H9 (cell line): Measurements from ENCODE around the gene ANAPC10. TPM values are rescaled to one million over a fixed set of nuclear protein-coding genes. Genes with fewer than 3 reads are reported as not detected.

Experiments used
- DNase-seq: peaks from one replicate; pipeline ENCODE4 v3.0.0-alpha.2; 2017
- H2AFZ ChIP-seq: one replicate; pipeline ENCODE4 v1.6.1; 2013; ENCODE audit warnings: mild to moderate bottlenecking, low read length, control low read depth, moderate library complexity
- H2AK5ac ChIP-seq: 2 replicates; pipeline ENCODE4 v1.6.1; 2013; ENCODE audit warnings: low read length, control low read depth, mixed read lengths; ENCODE audit not compliant: insufficient read length
- H2BK120ac ChIP-seq: one replicate; pipeline ENCODE4 v1.6.1; 2013; ENCODE audit warnings: low read depth, mild to moderate bottlenecking, low read length, control low read depth, inconsistent platforms; ENCODE audit not compliant: poor library complexity, severe bottlenecking
- H2BK12ac ChIP-seq: 2 replicates; pipeline ENCODE4 v1.6.1; 2013; ENCODE audit warnings: low read length, control low read depth, mixed read lengths, low read depth; ENCODE audit not compliant: insufficient read length
- H2BK15ac ChIP-seq: 2 replicates; pipeline ENCODE4 v1.6.1; 2013; ENCODE audit warnings: low read depth, low read length, control low read depth
- H2BK20ac ChIP-seq: one replicate; pipeline ENCODE4 v1.6.1; 2013; ENCODE audit warnings: low read depth, mild to moderate bottlenecking, low read length, control low read depth, inconsistent platforms; ENCODE audit not compliant: poor library complexity, severe bottlenecking
- H2BK5ac ChIP-seq: 2 replicates; pipeline ENCODE4 v1.6.1; 2013; ENCODE audit warnings: low read length, control low read depth, mixed read lengths; ENCODE audit not compliant: insufficient read length
- H3K14ac ChIP-seq: 2 replicates; pipeline ENCODE4 v1.6.1; 2013; ENCODE audit warnings: low read length, control low read depth; ENCODE audit not compliant: insufficient read depth
- H3K18ac ChIP-seq: 2 replicates; pipeline ENCODE4 v1.6.1; 2013; ENCODE audit warnings: low read depth, mild to moderate bottlenecking, mixed read lengths, low read length, control low read depth; ENCODE audit not compliant: insufficient read length
- H3K23ac ChIP-seq: 2 replicates; pipeline ENCODE4 v1.6.1; 2013; ENCODE audit warnings: low read length, control low read depth, mixed read lengths, low read depth; ENCODE audit not compliant: insufficient read length
- H3K23me2 ChIP-seq: 2 replicates; pipeline ENCODE4 v1.6.1; 2013; ENCODE audit warnings: low read depth, mild to moderate bottlenecking, mixed read lengths, low read length, control low read depth; ENCODE audit not compliant: insufficient read length, poor library complexity, severe bottlenecking
- H3K27ac ChIP-seq: 2 replicates; pipeline ENCODE4 v1.5.1; 2013; ENCODE audit warnings: low read length, control low read depth, mixed read lengths, low read depth; ENCODE audit not compliant: insufficient read length
- H3K27me3 ChIP-seq: 2 replicates; pipeline ENCODE4 v1.6.1; 2013; ENCODE audit warnings: low read length, control low read depth, inconsistent platforms; ENCODE audit not compliant: insufficient read depth
- H3K4ac ChIP-seq: 2 replicates; pipeline ENCODE4 v1.6.1; 2013; ENCODE audit warnings: low read depth, mild to moderate bottlenecking, control low read depth, inconsistent platforms, low read length, moderate library complexity
- H3K4me1 ChIP-seq: 2 replicates; pipeline ENCODE4 v1.6.1; 2013; ENCODE audit warnings: low read length, control low read depth, inconsistent platforms; ENCODE audit not compliant: insufficient read depth
- H3K4me2 ChIP-seq: 2 replicates; pipeline ENCODE4 v1.6.1; 2013; ENCODE audit warnings: low read length, control low read depth, mixed read lengths; ENCODE audit not compliant: insufficient read length, insufficient read depth
- H3K56ac ChIP-seq: 2 replicates; pipeline ENCODE4 v1.6.1; 2013; ENCODE audit warnings: low read depth, mild to moderate bottlenecking, mixed read lengths, low read length, control low read depth; ENCODE audit not compliant: insufficient read length
- H3K79me1 ChIP-seq: 2 replicates; pipeline ENCODE4 v1.6.1; 2013; ENCODE audit warnings: low read depth, mild to moderate bottlenecking, moderate library complexity, low read length, control low read depth, inconsistent platforms; ENCODE audit not compliant: insufficient read depth, poor library complexity, severe bottlenecking
- H3K79me2 ChIP-seq: 2 replicates; pipeline ENCODE4 v1.6.1; 2013; ENCODE audit warnings: low read length, control low read depth, inconsistent platforms; ENCODE audit not compliant: insufficient read depth
- H3K9ac ChIP-seq: 2 replicates; pipeline ENCODE4 v1.6.1; 2013; ENCODE audit warnings: low read length, control low read depth, mixed read lengths; ENCODE audit not compliant: insufficient read length; ENCODE audit errors: extremely low read depth
- H3K9me3 ChIP-seq: one replicate; pipeline ENCODE4 v1.6.1; 2013; ENCODE audit warnings: low read depth, low read length, inconsistent platforms; ENCODE audit not compliant: control insufficient read depth
- H3T11ph ChIP-seq: one replicate; pipeline ENCODE4 v1.6.1; 2013; ENCODE audit warnings: mild to moderate bottlenecking, low read length, control low read depth, inconsistent platforms
- H4K20me1 ChIP-seq: one replicate; pipeline ENCODE4 v1.6.1; 2013; ENCODE audit not compliant: control insufficient read depth, insufficient read length, insufficient read depth
- H4K5ac ChIP-seq: 2 replicates; pipeline ENCODE4 v1.6.1; 2013; ENCODE audit warnings: low read depth, mild to moderate bottlenecking, mixed read lengths, low read length, control low read depth; ENCODE audit not compliant: insufficient read length
- H4K8ac ChIP-seq: replicated peaks from 2 replicates; pipeline ENCODE4 v1.6.1; 2013; ENCODE audit warnings: low read length, control low read depth, mixed read lengths, low read depth; ENCODE audit not compliant: insufficient read length
- H4K91ac ChIP-seq: 2 replicates; pipeline ENCODE4 v1.6.1; 2013; ENCODE audit warnings: low read depth, mild to moderate bottlenecking, moderate library complexity, mixed read lengths, low read length, control low read depth; ENCODE audit not compliant: insufficient read length
- H3K27ac Mint-ChIP-seq, 3 experiments: 2 replicates in 2 of 3; 3 replicates in 1 of 3; pipeline ENCODE4 v1.8.0; 2020 to 2021; ENCODE audit warnings: mixed read lengths in 3 of 3, mild to moderate bottlenecking in 1 of 3, moderate library complexity in 1 of 3
- H3K27me3 Mint-ChIP-seq: 2 replicates; pipeline ENCODE4 v1.8.0; 2021; ENCODE audit warnings: low read depth, mild to moderate bottlenecking, moderate library complexity, mixed read lengths
- H3K36me3 Mint-ChIP-seq, 3 experiments: 2 replicates in 2 of 3; 3 replicates in 1 of 3; pipeline ENCODE4 v1.8.0; 2020 to 2021; ENCODE audit warnings: low read depth in 3 of 3, mixed read lengths in 3 of 3; ENCODE audit not compliant: insufficient read depth in 1 of 3
- H3K4me1 Mint-ChIP-seq, 2 experiments: 2 replicates each; pipeline ENCODE4 v1.8.0; 2020; ENCODE audit warnings: mixed read lengths in 2 of 2
- H3K4me3 Mint-ChIP-seq, 2 experiments: 2 replicates in 1 of 2; 3 replicates in 1 of 2; pipeline ENCODE4 v1.8.0; 2020 to 2021; ENCODE audit warnings: mild to moderate bottlenecking in 2 of 2, mixed read lengths in 2 of 2, moderate library complexity in 1 of 2
- H3K9me3 Mint-ChIP-seq, 2 experiments: 2 replicates in 1 of 2; 3 replicates in 1 of 2; pipeline ENCODE4 v1.8.0; 2020; ENCODE audit warnings: mild to moderate bottlenecking in 2 of 2, mixed read lengths in 2 of 2, moderate library complexity in 1 of 2
- WGBS: extraction: QIAGEN DNeasy Blood & Tissue Kit; methylation state at CpG from one replicate; pipeline ENCODE4 v1.1.7; 2013; ENCODE audit warnings: missing lambda C conversion rate, low lambda C conversion rate, mixed read lengths; ENCODE audit not compliant: insufficient read length; ENCODE audit errors: extremely low coverage; 5-methylcytosine and 5-hydroxymethylcytosine counted together
- total RNA-seq: library from RNA; stranded (reverse); gene quantifications from 2 replicates; pipeline ENCODE4 v1.2.1, GENCODE V29; 2021
- TF ChIP-seq, protein P1 (sequence below): fragments of 200-600 bp; sonication (generic); conservative IDR thresholded peaks from 3 replicates; pipeline ENCODE4 v1.8.0; 2021; ENCODE audit warnings: antibody characterized with exemption, mild to moderate bottlenecking

The ANAPC10 gene
- total RNA-seq, 1 experiment from 2014 or later, result 25.3 TPM

DNA sequence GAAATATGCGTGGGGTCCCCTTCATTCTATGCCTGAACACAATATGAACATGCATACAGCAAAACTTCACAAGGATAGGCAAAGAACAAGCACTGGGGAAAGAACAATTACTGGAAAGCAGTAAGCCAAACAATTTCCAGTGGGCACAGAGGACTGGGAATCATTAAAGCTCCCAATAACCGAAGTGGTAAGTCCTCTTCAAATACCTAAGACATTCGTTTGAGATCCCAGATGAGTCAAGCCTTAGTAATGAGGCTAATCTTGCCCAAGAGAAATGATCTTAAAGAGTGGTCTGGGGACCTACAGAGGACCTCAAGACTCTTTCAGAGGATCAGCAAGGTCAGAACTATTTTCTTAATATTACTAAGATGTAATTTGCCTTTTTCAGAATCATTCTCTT, 28.6 kb downstream of the ANAPC10 start:
- TF ChIP-seq, protein P1, sequence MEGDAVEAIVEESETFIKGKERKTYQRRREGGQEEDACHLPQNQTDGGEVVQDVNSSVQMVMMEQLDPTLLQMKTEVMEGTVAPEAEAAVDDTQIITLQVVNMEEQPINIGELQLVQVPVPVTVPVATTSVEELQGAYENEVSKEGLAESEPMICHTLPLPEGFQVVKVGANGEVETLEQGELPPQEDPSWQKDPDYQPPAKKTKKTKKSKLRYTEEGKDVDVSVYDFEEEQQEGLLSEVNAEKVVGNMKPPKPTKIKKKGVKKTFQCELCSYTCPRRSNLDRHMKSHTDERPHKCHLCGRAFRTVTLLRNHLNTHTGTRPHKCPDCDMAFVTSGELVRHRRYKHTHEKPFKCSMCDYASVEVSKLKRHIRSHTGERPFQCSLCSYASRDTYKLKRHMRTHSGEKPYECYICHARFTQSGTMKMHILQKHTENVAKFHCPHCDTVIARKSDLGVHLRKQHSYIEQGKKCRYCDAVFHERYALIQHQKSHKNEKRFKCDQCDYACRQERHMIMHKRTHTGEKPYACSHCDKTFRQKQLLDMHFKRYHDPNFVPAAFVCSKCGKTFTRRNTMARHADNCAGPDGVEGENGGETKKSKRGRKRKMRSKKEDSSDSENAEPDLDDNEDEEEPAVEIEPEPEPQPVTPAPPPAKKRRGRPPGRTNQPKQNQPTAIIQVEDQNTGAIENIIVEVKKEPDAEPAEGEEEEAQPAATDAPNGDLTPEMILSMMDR, result no peak
- H3K9me3 ChIP-seq, result no peaks in the 10 kb centered on the region
- no peak overlapping the region for H4K91ac ChIP-seq
- no peak overlapping the region for H2BK5ac ChIP-seq
- no CpG with 5 or more reads among the region's 3 CpGs for WGBS
- no peak overlapping the region for H2BK120ac ChIP-seq
- H3K56ac ChIP-seq, result no peak overlapping the region
- DNase-seq, result no peak
- Mint-ChIP-seq H3K9me3 (no peaks in the 10 kb centered on the region), H3K4me1 (peaks cover 23 to 29% of the 10 kb centered on the region in 2 experiments), H3K27ac (no peak overlapping the region), H3K4me3 (no peak overlapping the region), H3K36me3 (peaks cover 0 to 2% (median 0%) of the 10 kb centered on the region in 3 experiments; a peak in 2 of 7 replicates), H3K27me3 (no peaks in the 10 kb centered on the region)
- H3K79me1 ChIP-seq, result no peaks in the 10 kb centered on the region
- H3K23me2 ChIP-seq, result no peaks in the 10 kb centered on the region
- no peak overlapping the region for H3K23ac ChIP-seq
- no peak overlapping the region for H4K5ac ChIP-seq
- no peak overlapping the region for H2BK12ac ChIP-seq
- no peak overlapping the region for H2AFZ ChIP-seq
- H3K14ac ChIP-seq, result no peak overlapping the region
- no peaks in the 10 kb centered on the region for H4K20me1 ChIP-seq
- no peak overlapping the region for H3K9ac ChIP-seq
- no peak overlapping the region for H2BK20ac ChIP-seq
- H2AK5ac ChIP-seq, result no peak overlapping the region
- H3T11ph ChIP-seq, result no peak overlapping the region
- no peaks in the 10 kb centered on the region for H3K27me3 ChIP-seq
- H3K18ac ChIP-seq, result no peak overlapping the region
- H3K4ac ChIP-seq, result no peak overlapping the region
- no peak overlapping the region for H4K8ac ChIP-seq
- H3K4me2 ChIP-seq, result no peak overlapping the region
- no peaks in the 10 kb centered on the region for H3K79me2 ChIP-seq
- H3K4me1 ChIP-seq, result no peaks in the 10 kb centered on the region
- no peak overlapping the region for H2BK15ac ChIP-seq
- H3K27ac ChIP-seq, result no peak overlapping the region
